BE2C (cell line): ENCODE measurements around the gene SAMD11. TPM values are rescaled to one million over a fixed set of nuclear protein-coding genes. Genes with fewer than 3 reads are reported as not detected.
"Not testable (repeated sequence)": the region's sequence is repeated elsewhere in the genome, so short reads cannot be mapped to it uniquely, and the experiment has no call there.

Source experiments
- DNase-seq: peaks from one replicate; pipeline ENCODE4 v3.0.0-alpha.2; 2020
- H3K27me3 ChIP-seq: fragments of 250-450 bp; sonication (Bioruptor Pico); 2 replicates; pipeline ENCODE4 v1.5.1; 2020; ENCODE audit warnings: mild to moderate bottlenecking
- H3K36me3 ChIP-seq: fragments of 250-450 bp; sonication (Bioruptor Pico); 2 replicates; pipeline ENCODE4 v1.5.1; 2020; ENCODE audit warnings: mild to moderate bottlenecking
- H3K4me1 ChIP-seq: fragments of 250-450 bp; sonication (Bioruptor Pico); 2 replicates; pipeline ENCODE4 v1.5.1; 2020
- H3K4me3 ChIP-seq: 2 replicates; pipeline ENCODE4 v1.5.1; 2011; ENCODE audit warnings: low read depth, low read length
- H3K9me3 ChIP-seq: fragments of 250-450 bp; sonication (Bioruptor Pico); 2 replicates; pipeline ENCODE4 v1.5.1; 2020
- CTCF ChIP-seq: IDR thresholded peaks from 2 replicates; pipeline ENCODE4 v1.5.1; 2012; ENCODE audit warnings: mild to moderate bottlenecking, low read depth, low read length
- polyA plus RNA-seq: library from polyadenylated mRNA; unstranded; fragments of >200 nt; gene quantifications from one replicate; pipeline ENCODE4 v1.2.1, GENCODE V29; 2012; ENCODE audit warnings: low read depth, missing spikeins; ENCODE audit not compliant: insufficient read length, insufficient read depth

Gene SAMD11, protein sequence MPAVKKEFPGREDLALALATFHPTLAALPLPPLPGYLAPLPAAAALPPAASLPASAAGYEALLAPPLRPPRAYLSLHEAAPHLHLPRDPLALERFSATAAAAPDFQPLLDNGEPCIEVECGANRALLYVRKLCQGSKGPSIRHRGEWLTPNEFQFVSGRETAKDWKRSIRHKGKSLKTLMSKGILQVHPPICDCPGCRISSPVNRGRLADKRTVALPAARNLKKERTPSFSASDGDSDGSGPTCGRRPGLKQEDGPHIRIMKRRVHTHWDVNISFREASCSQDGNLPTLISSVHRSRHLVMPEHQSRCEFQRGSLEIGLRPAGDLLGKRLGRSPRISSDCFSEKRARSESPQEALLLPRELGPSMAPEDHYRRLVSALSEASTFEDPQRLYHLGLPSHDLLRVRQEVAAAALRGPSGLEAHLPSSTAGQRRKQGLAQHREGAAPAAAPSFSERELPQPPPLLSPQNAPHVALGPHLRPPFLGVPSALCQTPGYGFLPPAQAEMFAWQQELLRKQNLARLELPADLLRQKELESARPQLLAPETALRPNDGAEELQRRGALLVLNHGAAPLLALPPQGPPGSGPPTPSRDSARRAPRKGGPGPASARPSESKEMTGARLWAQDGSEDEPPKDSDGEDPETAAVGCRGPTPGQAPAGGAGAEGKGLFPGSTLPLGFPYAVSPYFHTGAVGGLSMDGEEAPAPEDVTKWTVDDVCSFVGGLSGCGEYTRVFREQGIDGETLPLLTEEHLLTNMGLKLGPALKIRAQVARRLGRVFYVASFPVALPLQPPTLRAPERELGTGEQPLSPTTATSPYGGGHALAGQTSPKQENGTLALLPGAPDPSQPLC
- 1.9 TPM for polyA plus RNA-seq

GRCh38 chr1:923131-923990 is at the start of gene SAMD11:
Gene SAMD11, plus strand, starts transcription at chr1:923923. Its CDS starts 509 bp downstream, at chr1:924432.
- peaks cover 5% of the 10 kb centered on the region for H3K36me3 ChIP-seq
- no peaks in the 10 kb centered on the region; the same call in none of the 2 replicates for H3K27me3 ChIP-seq
- peak within 1 kb of the TSS; percentile 57 for H3K4me3 ChIP-seq
- no peaks in the 10 kb centered on the region for H3K9me3 ChIP-seq
- DNase-seq, result peak; percentile 87
- peak; percentile 19 for TF ChIP-seq CTCF
- peaks cover 31% of the 10 kb centered on the region for H3K4me1 ChIP-seq

DNA sequence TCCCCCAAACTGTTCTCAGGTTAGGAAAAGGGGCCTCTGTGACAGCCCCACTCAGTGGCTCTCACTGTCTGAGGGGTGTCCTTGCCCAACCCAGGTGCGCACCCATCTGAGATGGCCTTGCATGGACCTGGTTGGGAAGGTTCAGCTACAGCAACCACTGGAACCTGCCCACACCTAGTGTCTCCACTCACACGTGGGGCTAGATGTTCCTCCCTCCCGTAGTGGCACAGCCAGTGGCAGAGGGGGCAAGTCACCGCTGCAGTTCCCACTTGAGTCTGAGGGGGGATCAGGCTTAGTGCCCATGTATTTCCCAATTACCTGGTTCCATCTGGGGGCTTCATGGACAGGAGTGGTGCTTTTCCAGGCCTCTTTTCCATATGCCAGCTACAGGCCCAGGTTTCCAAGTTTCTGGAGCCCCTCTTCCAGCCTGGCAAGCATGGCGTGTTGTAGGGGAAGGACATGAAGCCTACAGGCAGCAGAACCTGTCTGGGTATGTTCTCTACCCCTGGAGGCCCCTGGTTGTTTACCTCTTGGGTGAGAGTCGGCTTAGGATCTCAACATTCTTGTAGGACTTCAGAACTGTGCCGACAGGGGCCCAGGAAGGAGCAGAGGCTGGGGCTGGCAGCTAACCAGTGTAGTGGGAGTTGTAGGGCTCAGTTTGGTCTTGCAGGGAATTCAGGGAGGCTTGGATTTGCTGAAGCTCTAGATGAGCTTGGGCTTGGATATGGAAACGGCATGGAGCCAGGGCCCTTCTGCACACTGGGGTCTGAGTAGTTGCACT is 47.1 kb upstream of the SAMD11 start:
- H3K4me3 ChIP-seq, H3K36me3 ChIP-seq, DNase-seq, H3K9me3 ChIP-seq, H3K4me1 ChIP-seq: not testable (repeated sequence)
- H3K27me3 ChIP-seq, result peaks cover 18% of the 10 kb centered on the region

DNA sequence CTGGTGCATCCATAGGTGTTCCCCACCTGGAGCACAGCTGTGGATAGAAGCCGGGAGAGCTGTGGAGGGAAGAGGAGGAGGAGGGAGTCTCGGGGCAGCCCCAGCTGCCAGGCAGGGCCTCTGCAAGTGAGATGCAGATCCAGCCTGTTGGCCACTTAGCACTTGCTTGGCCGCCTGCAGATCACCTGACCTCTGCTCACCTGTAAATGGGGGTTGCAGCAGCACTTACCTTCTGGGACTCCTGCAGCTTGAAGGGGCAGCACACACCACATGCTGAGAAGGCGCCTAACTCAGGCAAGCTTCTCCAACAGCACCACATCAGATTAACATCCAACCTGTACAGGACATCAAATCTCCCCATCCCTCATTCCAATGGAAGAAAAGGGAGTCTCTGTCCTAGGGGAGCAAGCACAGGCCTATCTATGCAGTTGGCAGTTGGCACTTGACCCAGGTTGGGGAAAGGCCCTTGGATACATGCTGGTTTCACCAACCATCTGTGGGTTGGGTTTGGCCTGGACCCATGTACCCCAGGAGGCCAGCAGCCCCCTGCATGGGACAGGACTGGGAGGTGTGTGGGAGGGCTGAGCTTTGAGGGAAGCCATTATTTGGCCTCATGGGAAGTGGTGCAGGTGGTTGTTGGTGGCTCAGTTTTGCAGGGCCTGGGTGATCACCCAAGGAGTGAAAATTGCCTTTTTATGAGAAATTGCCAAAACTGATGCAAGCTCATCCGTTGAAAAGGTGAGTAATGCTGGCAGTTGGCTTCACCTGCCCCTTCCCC is 46.3 kb upstream of the SAMD11 start:
- H3K4me3 ChIP-seq, H3K36me3 ChIP-seq, H3K4me1 ChIP-seq, H3K9me3 ChIP-seq, DNase-seq: not testable (repeated sequence)
- peaks cover 25% of the 10 kb centered on the region for H3K27me3 ChIP-seq

DNA sequence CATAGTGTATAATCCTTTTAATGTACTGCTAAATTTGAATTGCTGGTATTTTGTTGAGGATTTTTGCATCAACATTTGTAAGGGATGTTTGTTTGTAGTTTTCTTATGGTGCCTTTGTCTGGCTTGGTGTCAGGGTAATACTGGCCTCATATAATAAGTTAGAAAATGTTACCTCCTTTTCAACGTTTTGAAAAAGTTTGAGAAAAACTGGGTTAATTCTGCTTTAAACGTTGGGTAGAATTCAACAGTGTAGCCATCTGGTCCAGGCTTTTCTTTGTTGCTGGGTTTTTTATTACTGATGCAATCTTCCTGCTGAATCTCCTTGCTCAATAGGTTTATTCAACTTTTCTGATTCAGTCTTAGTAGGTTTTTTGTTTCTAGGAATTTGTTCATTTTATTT is 43.2 kb upstream of the SAMD11 start:
- H3K4me1 ChIP-seq, DNase-seq, H3K9me3 ChIP-seq, H3K36me3 ChIP-seq, H3K4me3 ChIP-seq: not testable (repeated sequence)
- H3K27me3 ChIP-seq, result peaks cover 51% of the 10 kb centered on the region

GRCh38 chr1:880915-881314 is 42.8 kb upstream of the SAMD11 start:
- not testable (repeated sequence) for H3K36me3 ChIP-seq, H3K9me3 ChIP-seq, H3K4me3 ChIP-seq, DNase-seq, H3K4me1 ChIP-seq
- H3K27me3 ChIP-seq, result peaks cover 51% of the 10 kb centered on the region

- peaks cover 62% of the 10 kb centered on the region for H3K27me3 ChIP-seq
- H3K4me1 ChIP-seq, result no peaks in the 10 kb centered on the region
- H3K4me3 ChIP-seq, result no peak overlapping the region
- no peak for DNase-seq
- H3K36me3 ChIP-seq, result no peaks in the 10 kb centered on the region
- TF ChIP-seq CTCF, result no peak
- H3K9me3 ChIP-seq, result no peaks in the 10 kb centered on the region; the same call in 1 of the 2 replicates
Observed at GRCh38 chr1:886311-886710, 37.4 kb upstream of the SAMD11 start.

- Histone ChIP-seq H3K27me3 (peaks cover 58% of the 10 kb centered on the region), H3K4me1 (no peaks in the 10 kb centered on the region)
Observed at GRCh38 chr1:886760-887159, 37.0 kb upstream of the SAMD11 start.

More at GRCh38 chr1:886760-887159, 37.0 kb upstream of the SAMD11 start:
- Histone ChIP-seq H3K4me3 (no peak overlapping the region), H3K9me3 (no peaks in the 10 kb centered on the region), H3K36me3 (no peaks in the 10 kb centered on the region)
- no peak for DNase-seq
- TF ChIP-seq CTCF, result no peak
